Effector memory CD4-positive, alpha-beta T cell (primary cell): ENCODE measurements around the gene BTRC.
A peak's percentile ranks its signal among the peaks of the same experiment; 100 is the strongest.
"Not testable (repeated sequence)": the region's sequence is repeated elsewhere in the genome, so short reads cannot be mapped to it uniquely, and the experiment has no call there.

Experiments
- DNase-seq, 3 donors: peaks; one replicate each; pipeline ENCODE4 v3.0.0-alpha.2; 2020
- H3K27ac ChIP-seq: 2 replicates; pipeline ENCODE4 v1.7.0; 2013; ENCODE audit warnings: mild to moderate bottlenecking, low read length, moderate library complexity; ENCODE audit not compliant: insufficient read depth, poor library complexity, severe bottlenecking
- H3K27me3 ChIP-seq: replicated peaks from 2 replicates; pipeline ENCODE4 v1.7.0; 2013; ENCODE audit warnings: mild to moderate bottlenecking, low read length; ENCODE audit not compliant: insufficient read depth, control insufficient read depth, poor library complexity, severe bottlenecking
- H3K36me3 ChIP-seq: 2 replicates; pipeline ENCODE4 v1.7.0; 2013; ENCODE audit warnings: mild to moderate bottlenecking, low read length, moderate library complexity; ENCODE audit not compliant: control insufficient read depth, insufficient read depth
- H3K4me1 ChIP-seq: 2 replicates; pipeline ENCODE4 v1.7.0; 2013; ENCODE audit warnings: low read length, mild to moderate bottlenecking; ENCODE audit not compliant: control insufficient read depth, insufficient read depth, poor library complexity, severe bottlenecking
- H3K4me3 ChIP-seq: 2 replicates; pipeline ENCODE4 v1.7.0; 2013; ENCODE audit warnings: low read length, low read depth, mild to moderate bottlenecking; ENCODE audit not compliant: insufficient read depth, poor library complexity, severe bottlenecking
- H3K9me3 ChIP-seq: 2 replicates; pipeline ENCODE4 v1.7.0; 2013; ENCODE audit warnings: mild to moderate bottlenecking, low read length, moderate library complexity; ENCODE audit not compliant: control insufficient read depth

BTRC gene

DNA sequence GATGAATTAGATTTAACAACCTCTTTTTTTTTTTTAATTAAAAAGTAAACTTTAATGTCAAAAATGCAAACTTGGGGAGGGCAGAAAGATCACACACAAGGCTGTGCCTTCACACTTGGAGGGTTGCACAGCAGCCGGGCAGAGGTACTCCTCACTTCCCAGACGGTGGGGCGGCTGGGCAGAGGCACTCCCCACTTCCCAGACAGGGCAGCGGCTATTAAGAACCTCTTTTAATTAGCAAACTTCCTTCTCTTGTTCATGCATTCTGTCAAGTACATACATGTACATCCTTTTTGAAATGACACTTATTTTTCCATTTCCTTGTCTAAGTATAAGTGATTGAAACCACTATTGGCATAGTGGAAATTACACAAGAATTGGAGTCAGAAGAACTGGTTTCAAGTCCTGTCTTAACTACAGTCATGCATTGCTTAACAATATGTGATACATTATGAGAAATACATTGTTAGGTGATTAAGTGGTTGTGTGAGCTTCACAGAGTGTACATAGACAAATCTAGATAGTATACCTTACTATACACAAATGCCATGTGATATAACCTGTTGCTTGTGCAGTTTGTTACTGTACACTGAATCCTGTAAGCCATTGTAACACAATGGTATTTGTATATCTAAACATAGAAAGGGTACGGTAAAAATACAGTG lies 26.5 kb downstream of the BTRC start:
- no peaks in the 10 kb centered on the region for H3K36me3 ChIP-seq
- no peak for DNase-seq
- H3K9me3 ChIP-seq = no peaks in the 10 kb centered on the region
- no peak overlapping the region for H3K4me3 ChIP-seq
- no peaks in the 10 kb centered on the region for H3K27me3 ChIP-seq
- H3K27ac ChIP-seq = no peak overlapping the region
- H3K4me1 ChIP-seq = no peaks in the 10 kb centered on the region

DNA sequence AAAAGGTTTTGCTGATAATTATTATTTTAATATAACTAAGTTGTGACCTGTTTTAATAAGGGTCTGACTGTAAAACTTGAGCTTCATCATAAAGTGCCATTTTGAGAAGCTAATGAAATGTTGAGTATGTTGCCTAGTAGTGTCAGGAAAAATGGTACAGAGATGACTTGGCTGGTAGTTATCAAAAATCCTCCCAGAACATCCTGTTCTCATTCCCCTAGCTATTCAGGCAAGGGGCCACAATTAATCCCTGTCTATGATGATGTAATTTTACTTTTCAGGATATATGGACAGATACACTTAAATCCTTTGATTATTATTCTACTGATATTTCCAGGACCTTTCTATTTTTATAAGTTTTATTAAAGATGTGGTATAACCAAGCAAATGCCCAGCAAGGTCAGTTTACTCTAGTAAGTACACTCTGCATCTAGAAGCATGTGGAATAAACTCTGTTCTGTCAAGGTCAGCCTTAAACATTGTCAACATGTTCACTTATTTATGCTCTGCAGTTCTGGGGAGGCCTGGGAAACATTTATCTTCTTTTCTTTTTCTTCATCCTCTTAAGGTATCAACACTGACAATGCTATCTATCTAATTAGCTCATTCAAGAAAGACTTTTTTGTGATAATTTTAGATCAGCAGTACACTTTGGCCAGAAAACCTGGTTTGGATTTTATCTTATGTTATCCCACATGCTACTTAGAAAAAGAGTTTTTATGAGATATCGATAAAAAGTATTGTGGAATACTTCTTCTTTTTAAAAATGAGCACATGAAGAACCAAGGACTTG lies 32.1 kb downstream of the BTRC start:
- Histone ChIP-seq H3K4me3 (no peak overlapping the region), H3K9me3 (no peaks in the 10 kb centered on the region), H3K27ac (no peak overlapping the region), H3K27me3 (no peaks in the 10 kb centered on the region), H3K36me3 (no peaks in the 10 kb centered on the region), H3K4me1 (no peaks in the 10 kb centered on the region)
- no peak for DNase-seq

DNA sequence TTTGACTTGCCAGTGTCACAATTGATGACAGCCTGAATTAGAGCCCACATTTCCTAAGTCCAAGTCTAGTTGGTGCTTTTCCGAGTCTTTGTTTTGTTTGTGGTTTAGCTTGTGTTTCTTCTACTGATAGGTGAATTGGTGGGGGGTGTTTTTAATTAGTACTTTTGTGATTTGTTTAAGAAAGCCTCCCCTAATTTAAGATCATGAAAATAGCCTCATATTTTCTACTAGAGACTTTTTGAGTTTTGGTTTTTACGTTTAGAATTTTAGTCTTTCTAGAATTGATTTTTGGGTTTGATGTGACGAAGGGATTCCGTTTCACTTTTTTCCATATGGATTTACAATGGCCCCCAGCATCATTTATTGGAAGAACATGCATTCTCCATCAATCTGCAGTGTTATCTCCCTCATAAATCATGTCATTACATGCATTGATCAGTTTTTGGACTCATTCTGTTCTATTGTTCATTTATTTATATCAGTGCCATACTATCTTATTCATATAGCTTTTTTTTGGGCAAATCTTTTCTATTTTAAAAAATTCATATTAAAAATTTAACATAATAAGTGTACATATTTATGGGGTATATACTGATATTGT lies 32.8 kb downstream of the BTRC start:
- Histone ChIP-seq H3K27ac (no peak overlapping the region), H3K27me3 (no peaks in the 10 kb centered on the region), H3K36me3 (no peaks in the 10 kb centered on the region), H3K4me1 (no peaks in the 10 kb centered on the region), H3K9me3 (no peaks in the 10 kb centered on the region), H3K4me3 (no peak overlapping the region)
- no peak for DNase-seq

DNA sequence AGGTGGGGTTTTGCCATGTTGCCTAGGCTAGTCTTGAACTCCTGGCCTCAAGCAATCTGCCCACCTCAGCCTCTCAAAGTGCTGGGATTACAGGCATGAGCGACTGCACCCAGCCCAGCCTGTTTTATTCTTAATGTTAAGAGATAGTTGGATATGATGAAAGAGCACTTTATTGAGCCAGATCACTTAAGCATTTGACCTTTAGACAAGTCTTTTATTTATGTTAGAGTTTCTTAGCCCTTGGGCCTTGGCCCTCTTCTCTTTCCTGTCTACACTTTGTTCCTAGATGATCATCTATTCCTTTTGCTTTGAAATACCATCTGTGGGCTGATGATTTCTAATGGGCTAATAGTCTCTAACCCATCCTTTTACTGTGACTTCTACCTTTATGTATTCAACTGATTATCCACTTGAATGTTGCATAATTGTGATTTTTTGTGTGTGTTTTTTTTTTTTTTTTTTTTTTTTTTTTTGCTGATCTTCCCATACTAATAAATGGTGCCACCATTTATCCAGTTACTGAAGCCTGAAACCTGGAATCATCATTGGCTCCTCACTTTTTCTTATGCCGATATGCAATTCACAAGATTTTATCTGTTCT lies 34.8 kb downstream of the BTRC start:
- H3K36me3 ChIP-seq = no peaks in the 10 kb centered on the region
- H3K4me3 ChIP-seq = no peak overlapping the region
- H3K27ac ChIP-seq = no peak overlapping the region
- no peak for DNase-seq
- H3K9me3 ChIP-seq = no peaks in the 10 kb centered on the region
- H3K4me1 ChIP-seq = no peaks in the 10 kb centered on the region
- no peaks in the 10 kb centered on the region for H3K27me3 ChIP-seq

DNA sequence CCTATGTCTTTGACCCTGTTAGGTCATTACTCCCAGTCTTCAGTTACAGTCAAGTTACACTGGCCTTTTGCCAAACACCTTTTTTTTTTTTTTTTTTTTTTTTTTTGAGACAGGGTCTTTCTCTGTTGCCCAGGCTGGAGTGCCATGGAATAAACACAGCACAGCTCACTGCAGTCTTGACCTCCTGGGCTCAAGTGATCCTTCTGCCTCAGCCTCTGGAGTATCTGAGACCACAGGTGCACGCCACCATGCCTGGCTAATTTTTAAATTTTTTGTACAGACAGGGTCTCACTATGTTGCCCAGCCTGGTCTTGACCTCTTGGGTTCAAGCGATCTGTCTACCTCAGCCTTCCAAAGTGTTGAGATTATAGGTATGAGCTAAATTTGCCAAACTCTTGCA lies 35.6 kb downstream of the BTRC start:
- H3K4me3 ChIP-seq, H3K36me3 ChIP-seq, H3K9me3 ChIP-seq, DNase-seq, H3K27me3 ChIP-seq, H3K27ac ChIP-seq, H3K4me1 ChIP-seq: not testable (repeated sequence)

DNA sequence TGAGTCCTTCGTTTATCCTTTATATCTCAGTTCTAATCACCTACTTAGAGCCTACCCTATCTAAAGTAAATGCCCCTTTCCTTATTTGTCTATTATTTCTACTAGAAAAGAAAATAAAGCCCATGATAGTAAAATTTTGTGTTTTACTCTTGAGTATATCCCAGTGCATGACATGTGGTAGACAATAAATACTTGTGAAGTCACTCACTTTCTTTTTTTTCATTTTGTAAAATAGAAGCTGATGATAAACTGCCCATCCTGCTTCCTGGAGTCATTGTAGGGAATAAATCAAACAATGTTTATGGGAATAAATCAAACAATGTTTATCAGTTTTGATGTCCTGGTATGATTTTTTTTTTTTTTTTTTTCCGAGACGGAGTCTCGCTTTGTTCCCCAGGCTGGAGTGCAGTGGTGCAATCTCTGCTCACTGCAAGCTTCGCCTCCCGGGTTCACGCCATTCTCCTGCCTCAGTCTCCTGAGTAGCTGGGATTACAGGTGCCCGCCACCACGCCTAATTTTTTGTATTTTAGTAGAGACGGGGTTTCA lies 36.1 kb downstream of the BTRC start:
- no peaks in the 10 kb centered on the region for H3K36me3 ChIP-seq
- H3K9me3 ChIP-seq = no peaks in the 10 kb centered on the region
- no peak overlapping the region for H3K4me3 ChIP-seq
- H3K27ac ChIP-seq = no peak overlapping the region
- no peaks in the 10 kb centered on the region for H3K4me1 ChIP-seq
- no peaks in the 10 kb centered on the region for H3K27me3 ChIP-seq
- no peak for DNase-seq

DNA sequence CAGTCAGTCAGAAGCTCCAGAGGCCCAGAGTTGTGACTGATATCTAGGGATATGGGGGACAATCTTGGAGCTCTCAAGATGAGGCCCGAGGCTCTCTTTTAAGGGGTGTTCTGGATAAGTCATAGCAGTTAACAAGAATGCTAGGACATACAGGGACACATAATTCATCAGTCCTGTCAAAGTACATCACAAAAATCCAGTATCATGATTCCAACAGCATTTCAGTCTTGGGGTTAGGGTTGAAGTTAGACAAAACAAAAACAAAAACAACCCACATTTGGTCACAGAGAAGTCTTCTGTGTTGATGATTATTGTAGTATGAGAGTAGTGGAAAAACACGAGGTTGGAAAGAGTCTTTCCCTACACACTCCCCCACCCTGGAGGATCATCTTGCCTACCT lies 39.4 kb downstream of the BTRC start:
- DNase-seq = no peak
- H3K9me3 ChIP-seq = no peaks in the 10 kb centered on the region
- peaks cover 6% of the 10 kb centered on the region for H3K4me1 ChIP-seq
- H3K36me3 ChIP-seq = no peaks in the 10 kb centered on the region
- no peak overlapping the region for H3K4me3 ChIP-seq
- H3K27me3 ChIP-seq = no peaks in the 10 kb centered on the region
- no peak overlapping the region for H3K27ac ChIP-seq

DNA sequence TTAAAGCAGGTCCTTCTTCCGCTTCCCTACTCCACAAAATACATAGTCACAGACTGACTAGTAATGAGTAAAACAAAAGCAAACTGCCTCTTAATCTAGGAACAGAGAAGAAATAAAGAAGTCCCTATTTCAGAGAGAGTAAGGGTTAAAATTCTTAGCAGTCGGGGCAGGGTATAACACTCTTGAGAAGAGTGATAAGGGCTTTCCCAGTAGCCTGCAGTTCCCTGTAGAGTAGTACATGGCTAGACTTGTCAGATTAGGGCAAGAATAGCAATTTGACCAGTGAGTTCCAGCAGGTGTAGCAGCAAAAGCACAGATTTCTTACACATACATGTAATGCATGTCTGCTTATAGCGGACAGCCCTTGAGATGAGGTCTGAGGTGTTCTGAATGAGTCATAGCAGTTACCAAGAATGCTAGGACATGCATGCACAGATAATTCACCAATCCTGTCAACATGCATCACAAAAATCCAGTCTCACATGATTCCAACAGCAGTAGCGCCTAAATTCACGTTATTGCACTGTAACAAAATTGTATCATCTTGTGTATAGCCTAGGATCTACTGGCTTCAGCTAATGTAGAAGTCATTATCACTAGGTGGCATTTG lies 40.7 kb downstream of the BTRC start:
- Histone ChIP-seq H3K4me1 (peaks cover 6% of the 10 kb centered on the region), H3K36me3 (no peaks in the 10 kb centered on the region), H3K27ac (no peak overlapping the region), H3K9me3 (no peaks in the 10 kb centered on the region), H3K4me3 (no peak overlapping the region), H3K27me3 (no peaks in the 10 kb centered on the region)
- DNase-seq = no peak

DNA sequence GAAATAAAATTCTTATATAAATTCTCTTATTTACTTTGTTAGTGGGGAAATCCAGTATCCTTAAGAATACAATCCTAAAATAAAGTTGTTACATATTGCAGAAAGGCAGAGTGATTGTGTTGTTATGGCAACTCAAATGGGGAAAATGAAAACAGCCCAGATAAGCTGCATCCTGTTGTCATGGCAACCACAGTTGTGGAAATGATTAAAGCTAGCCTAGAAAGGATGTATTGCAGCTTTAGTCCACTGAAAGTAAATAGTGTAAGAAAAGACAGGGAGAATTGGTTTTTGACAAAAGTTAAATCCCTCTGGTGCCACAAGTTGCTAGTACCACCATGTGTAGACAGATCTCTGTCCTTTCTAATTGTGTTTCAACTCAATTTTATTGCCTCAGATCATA lies 43.2 kb downstream of the BTRC start:
- no peaks in the 10 kb centered on the region for H3K9me3 ChIP-seq
- H3K4me3 ChIP-seq = no peak overlapping the region
- no peak overlapping the region for H3K27ac ChIP-seq
- H3K27me3 ChIP-seq = no peaks in the 10 kb centered on the region
- H3K4me1 ChIP-seq = peaks cover 6% of the 10 kb centered on the region
- H3K36me3 ChIP-seq = no peaks in the 10 kb centered on the region
- peak in 2 of 3 donors; percentile 16 to 31 for DNase-seq
